Measurements from ENCODE around the gene GPR35. TPM values are rescaled to one million over a fixed set of nuclear protein-coding genes. Genes with fewer than 3 reads are reported as not detected.

GPR35 gene
- total RNA-seq, 1 experiment from 2014 or later, result 4.2 TPM

GRCh38 chr2:240605867-240606743 is 19.2 kb upstream of the GPR35 start:
- TSS peak; percentile 24 for BruUV-seq (replicated peaks)
- H3K27me3 ChIP-seq (ENCODE audit: insufficient read depth, low read length), result no peaks in the 10 kb centered on the region
- DNase-seq (ENCODE audit: low read depth, low spot score) (no peak), ATAC-seq (no peak)
- H3K27ac ChIP-seq (ENCODE audit: low read depth, low read length), result no peak overlapping the region; the same call in 1 of the 2 replicates
- H3K9ac ChIP-seq (ENCODE audit: low read length), result peak overlapping the region; percentile 5; the same call in 1 of the 2 replicates
- POLR2A ChIA-PET, result no interaction called here
- H3K4me1 ChIP-seq (ENCODE audit: control insufficient read depth in 1 of 2, insufficient read depth in 2 of 2, low read length in 2 of 2), result peaks cover 8 to 25% of the 10 kb centered on the region in 2 experiments; a peak in 3 of 4 replicates
- H3K4me3 ChIP-seq (replicated peaks in 1 of 2; ENCODE audit: low read depth in 1 of 2, low read length in 2 of 2), result no peak overlapping the region
- no peak overlapping the region for H2AFZ ChIP-seq (ENCODE audit: low read depth, low read length, poor library complexity, severe bottlenecking)
- intact Hi-C loops (cut with micrococcal nuclease), result loop anchor here (1.0 kb wide), 1 partner anchor 32 kb away; no protein-coding TSS in a partner anchor
- no peaks in the 10 kb centered on the region for H3K9me3 ChIP-seq (ENCODE audit: control insufficient read depth in 1 of 2, insufficient read depth in 1 of 2, low read depth in 1 of 2, low read length in 2 of 2)
- H3K36me3 ChIP-seq (ENCODE audit: control insufficient read depth in 1 of 2, insufficient read depth in 2 of 2, low read length in 2 of 2), result no peaks in the 10 kb centered on the region
- no peaks in the 10 kb centered on the region for H3K79me2 ChIP-seq (ENCODE audit: insufficient read depth, low read length)
- TF ChIP-seq JUND (IDR thresholded peaks at IDR 0.05) (no peak), TCF7L2 (IDR thresholded peaks at IDR 0.05; ENCODE audit: borderline replicate concordance, extremely low read depth, insufficient read depth, insufficient read length) (no peak), CEBPB (IDR thresholded peaks at IDR 0.05; ENCODE audit: low read depth) (no peak), SP1 (IDR thresholded peaks at IDR 0.05; ENCODE audit: low read depth) (no peak), FOSL1 (IDR thresholded peaks at IDR 0.05; ENCODE audit: low read depth) (no peak), SRF (IDR thresholded peaks at IDR 0.05; ENCODE audit: low read depth) (no peak), YY1 (IDR thresholded peaks at IDR 0.05; ENCODE audit: extremely low read depth, insufficient replicate concordance, low read depth, low read length) (no peak), ELF1 (IDR thresholded peaks at IDR 0.05; ENCODE audit: borderline replicate concordance, low read depth) (no peak), POLR2AphosphoS5 (IDR thresholded peaks at IDR 0.05; ENCODE audit: low read depth, low read length) (no peak), EZH2 (IDR thresholded peaks at IDR 0.05) (no peak), RAD21 (IDR thresholded peaks at IDR 0.05; ENCODE audit: low read depth) (no peak), ATF3 (IDR thresholded peaks at IDR 0.05) (no peak), CTCF (IDR thresholded peaks at IDR 0.05 in 2 of 3, conservative IDR thresholded peaks at IDR 0.05 in 1 of 3; ENCODE audit: borderline replicate concordance in 1 of 3, insufficient read depth in 1 of 3, low read depth in 2 of 3, low read length in 2 of 3) (no peak), REST (IDR thresholded peaks at IDR 0.05; ENCODE audit: low read depth) (no peak), POLR2A (IDR thresholded peaks at IDR 0.05; ENCODE audit: borderline replicate concordance, extremely low read depth, insufficient read depth, insufficient read length) (no peak)
- no peaks in the 10 kb centered on the region for H3K9me2 ChIP-seq (ENCODE audit: insufficient read depth)
- RAD21 ChIA-PET (ENCODE audit: low non-redundant PET in 1 of 2, low total read pairs in 2 of 2, uncharacterized antibody in 2 of 2, unreplicated experiment in 2 of 2), result no interaction called here
- no peaks in the 10 kb centered on the region for H4K20me1 ChIP-seq (ENCODE audit: insufficient read depth)
- peak overlapping the region; percentile 46 for H3K4me2 ChIP-seq (ENCODE audit: low read length)
- CTCF ChIA-PET, result interaction anchor here (2.2 kb wide), 1 partner anchor 26 kb away, joined by 6 read pairs; no protein-coding TSS in a partner anchor

Measured in HCT116 (cell line).